ENCODE results near the gene USP11. TPM values are rescaled to one million over a fixed set of nuclear protein-coding genes. Genes with fewer than 3 reads are reported as not detected.

Gene USP11
- total and polyA plus RNA-seq, 2 of the 4 experiments (the other 2 are of a cell fraction), result 33.5 to 59.7 TPM

GRCh38 chrX:47190445-47191269 is 42.2 kb upstream of the USP11 start:
- H2BK5ac ChIP-seq (ENCODE audit: low read depth, low read length, poor library complexity, severe bottlenecking), result no peak overlapping the region
- DNase-seq (peak; percentile 92), ATAC-seq (ENCODE audit: low read depth) (peak; percentile 72)
- H4K8ac ChIP-seq (ENCODE audit: low read depth in 2 of 2, low read length in 2 of 2), result peak overlapping the region in 1 of 2 experiments; percentile 63; a peak in 1 of 4 replicates
- no peak overlapping the region for H2BK20ac ChIP-seq (ENCODE audit: low read depth, low read length)
- H2BK15ac ChIP-seq (ENCODE audit: low read depth, low read length), result no peak overlapping the region
- peak overlapping the region; percentile 62 for H3K14ac ChIP-seq (replicated peaks; ENCODE audit: low read depth, low read length)
- H3K36me3 ChIP-seq (ENCODE audit: control insufficient read depth, insufficient read depth, low read length), result peaks cover 7% of the 10 kb centered on the region; the same call in 1 of the 2 replicates
- peaks cover 2% of the 10 kb centered on the region; the same call in 1 of the 2 replicates for H3K27me3 ChIP-seq (ENCODE audit: control insufficient read depth, insufficient read depth, low read length)
- no peaks in the 10 kb centered on the region; the same call in 1 of the 2 replicates for H3K9me1 ChIP-seq (ENCODE audit: insufficient read depth, low read length)
- peak overlapping the region; percentile 44; the same call in 1 of the 2 replicates for H3K27ac ChIP-seq (ENCODE audit: insufficient read depth, low read length)
- H2BK120ac ChIP-seq (ENCODE audit: low read depth, low read length), result no peak overlapping the region
- peak overlapping the region; percentile 37 for H3K4ac ChIP-seq (ENCODE audit: low read depth, low read length)
- H3K23ac ChIP-seq (ENCODE audit: low read depth, low read length), result peak overlapping the region; percentile 74
- no TSS peak for BruUV-seq (replicated peaks)
- H4K20me1 ChIP-seq (ENCODE audit: insufficient read depth, low read length), result peaks cover 15% of the 10 kb centered on the region
- peaks cover 5 to 23% of the 10 kb centered on the region in 2 experiments for H3K79me1 ChIP-seq (ENCODE audit: low read depth in 1 of 2, low read length in 2 of 2)
- H4K91ac ChIP-seq (ENCODE audit: insufficient read depth, low read depth, low read length), result 0 out of 2 replicates have a peak overlapping the region, but pooled peaks have one; percentile 6
- in situ Hi-C loops (cut with MboI; ENCODE audit: low sequenced_read_pairs) (loop anchor here (10.0 kb wide), 2 partner anchors 194 to 334 kb away; no protein-coding TSS in a partner anchor), intact Hi-C loops (cut with micrococcal nuclease) (loop anchor here (5.0 kb wide), 2 partner anchors 292 to 452 kb away; partner anchors contain the start of gene ZNF41), dilution Hi-C loops (cut with HindIII; ENCODE audit: low sequenced_read_pairs, unreplicated experiment) (no loop called here)
- peak overlapping the region; percentile 67 for H2AFZ ChIP-seq (replicated peaks; ENCODE audit: low read length, poor library complexity)
- peak overlapping the region; percentile 60 for H3K4me3 ChIP-seq (ENCODE audit: insufficient read depth, low read depth, low read length)
- POLR2A ChIA-PET (ENCODE audit: unreplicated experiment), result interaction anchor here (1.1 kb wide), 1 partner anchor 194 kb away, joined by 3 read pairs; no protein-coding TSS in a partner anchor
- TF ChIP-seq RFX5 (IDR thresholded peaks at IDR 0.05; ENCODE audit: low read depth, low read length) (no peak), RAD21 (IDR thresholded peaks at IDR 0.05; ENCODE audit: low read length) (no peak), FOS (IDR thresholded peaks at IDR 0.05; ENCODE audit: low read depth, low read length) (no peak), USF2 (IDR thresholded peaks at IDR 0.05; ENCODE audit: low read depth, low read length) (peak; percentile 69), CHD1 (IDR thresholded peaks at IDR 0.05; ENCODE audit: low read depth, low read length) (peak; percentile 98; the same call in 1 of the 2 replicates), POLR2A (IDR thresholded peaks at IDR 0.05; ENCODE audit: low read depth, low read length) (peak; percentile 66; the same call in 1 of the 2 replicates), MXI1 (IDR thresholded peaks at IDR 0.05; ENCODE audit: borderline replicate concordance, low read depth, low read length) (peak; percentile 89), BHLHE40 (IDR thresholded peaks at IDR 0.05; ENCODE audit: low read depth, low read length) (peak; percentile 98)
- H2AK5ac ChIP-seq (ENCODE audit: low read depth, low read length), result peak overlapping the region; percentile 84
- H3K56ac ChIP-seq (ENCODE audit: extremely low read depth, insufficient read depth, low read length), result 0 out of 2 replicates have a peak overlapping the region, but pooled peaks have one; percentile 49
- peak overlapping the region; percentile 78 for H2AK9ac ChIP-seq (replicated peaks; ENCODE audit: low read depth, low read length, poor library complexity)
- peak overlapping the region; percentile 66 for H3K4me2 ChIP-seq (ENCODE audit: low read depth, low read length)
- no peaks in the 10 kb centered on the region for H3K9me3 ChIP-seq (ENCODE audit: control insufficient read depth, insufficient read depth, low read length)
- no peak overlapping the region for H4K5ac ChIP-seq (ENCODE audit: low read depth, low read length)
- H3K9ac ChIP-seq (ENCODE audit: low read depth, low read length), result peak overlapping the region; percentile 63
- CTCF ChIA-PET, result no interaction called here
- WGBS, 2 experiments (ENCODE audit: extremely low coverage in 2 of 2, insufficient read length in 1 of 2), result 7% methylated on average over 20 of the region's 40 CpGs; no CpG with 5 or more reads in 1 of the 2 experiments
- peaks cover 7% of the 10 kb centered on the region for H3K4me1 ChIP-seq (ENCODE audit: control insufficient read depth, insufficient read depth, low read length)
- no peak overlapping the region for H3K18ac ChIP-seq (ENCODE audit: low read depth, low read length)

All from IMR-90 (cell line).